ENCODE measurements around the gene CTNNA1.
A peak's percentile ranks its signal among the peaks of the same experiment; 100 is the strongest.

CTNNA1 gene

GRCh38 chr5:138938526-138938925 lies 185.3 kb downstream of the CTNNA1 start:
- no peak for DNase-seq (ENCODE audit: insufficient read length)
- FAIRE-seq = peak; percentile 36
- TF ChIP-seq TAF1 (IDR thresholded peaks at IDR 0.05; ENCODE audit: borderline replicate concordance, low read depth, low read length) = no peak
- TF ChIP-seq POLR2AphosphoS5 (IDR thresholded peaks at IDR 0.05; ENCODE audit: low read depth, low read length) = no peak
- no peak for TF ChIP-seq POLR2A (IDR thresholded peaks at IDR 0.05; ENCODE audit: low read depth, low read length)

DNA sequence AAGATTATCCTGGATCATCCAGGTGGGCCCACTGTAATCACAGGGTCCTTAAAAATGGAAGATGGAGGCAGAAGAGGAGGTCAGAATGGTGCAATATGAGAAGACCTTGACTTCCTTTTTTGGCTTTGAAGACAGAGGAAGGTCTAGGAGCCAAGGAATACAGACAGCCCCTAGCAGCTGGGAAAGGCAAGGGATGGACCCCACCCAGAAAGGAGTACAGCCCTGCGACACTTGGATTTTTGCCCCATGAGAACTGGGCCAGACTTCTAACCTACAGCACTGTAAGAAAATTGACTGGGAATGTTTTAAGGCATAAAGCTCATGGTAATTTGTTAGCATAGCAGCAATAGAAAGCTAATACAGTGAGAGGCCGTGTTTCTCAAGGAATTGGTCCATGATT lies 188.8 kb downstream of the CTNNA1 start:
- TF ChIP-seq POLR2AphosphoS5 (IDR thresholded peaks at IDR 0.05; ENCODE audit: low read depth, low read length) (no peak), TAF1 (IDR thresholded peaks at IDR 0.05; ENCODE audit: borderline replicate concordance, low read depth, low read length) (no peak), POLR2A (IDR thresholded peaks at IDR 0.05; ENCODE audit: low read depth, low read length) (no peak)
- FAIRE-seq = no peak
- DNase-seq (ENCODE audit: insufficient read length) = no peak

DNA sequence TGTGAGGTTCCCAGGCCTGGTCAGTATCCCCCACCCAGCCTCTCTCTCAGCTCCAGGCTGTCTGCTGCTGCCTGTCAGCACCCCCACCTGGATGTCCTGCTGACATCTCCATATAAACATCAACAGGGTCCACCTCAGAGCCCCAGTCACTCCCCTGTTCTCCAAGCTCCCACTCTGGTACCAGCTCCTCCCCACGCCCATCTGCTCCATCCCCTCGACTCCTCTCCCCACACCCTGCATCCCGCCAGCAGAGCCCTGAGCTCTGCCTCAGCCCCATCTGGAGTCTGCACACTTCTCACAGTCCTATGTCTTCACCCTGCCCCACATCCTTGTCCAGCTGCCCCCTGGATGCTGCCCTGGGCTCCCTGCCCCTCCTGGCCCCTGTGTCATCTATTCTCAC lies 189.6 kb downstream of the CTNNA1 start:
- FAIRE-seq (no peak), DNase-seq (ENCODE audit: insufficient read length) (no peak)
- no peak for TF ChIP-seq TAF1 (IDR thresholded peaks at IDR 0.05; ENCODE audit: borderline replicate concordance, low read depth, low read length)
- no peak for TF ChIP-seq POLR2A (IDR thresholded peaks at IDR 0.05; ENCODE audit: low read depth, low read length)
- TF ChIP-seq POLR2AphosphoS5 (IDR thresholded peaks at IDR 0.05; ENCODE audit: low read depth, low read length) = no peak

DNA sequence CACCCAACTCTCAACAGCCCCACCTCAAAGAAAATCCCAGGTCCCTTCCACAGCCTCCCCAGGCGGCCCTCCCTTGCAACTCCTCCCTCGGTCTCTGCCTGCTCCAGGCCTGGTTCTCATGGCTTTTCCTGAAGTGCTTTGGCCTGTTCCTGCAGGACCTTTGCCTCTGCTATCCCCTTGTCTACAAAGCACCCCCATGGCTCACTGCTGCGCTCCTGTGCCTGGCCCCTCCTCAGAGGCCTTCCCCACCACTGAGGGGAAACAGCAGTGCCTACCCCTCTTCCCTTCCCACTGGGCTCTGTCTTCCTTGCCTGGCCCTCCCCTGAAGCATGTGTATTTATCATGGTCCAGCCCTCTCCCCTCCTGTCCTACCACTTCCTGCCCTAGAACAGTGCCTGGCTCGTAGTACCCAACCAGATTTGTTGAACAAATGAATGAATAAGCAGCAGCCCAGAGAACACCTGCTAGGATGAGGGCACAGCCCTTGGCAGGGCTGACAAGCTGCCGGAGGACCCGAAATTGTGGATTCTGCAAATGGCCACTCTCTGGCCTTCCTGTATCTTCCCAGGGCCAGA lies 190.5 kb downstream of the CTNNA1 start:
- TF ChIP-seq POLR2A (IDR thresholded peaks at IDR 0.05; ENCODE audit: low read depth, low read length) (no peak), POLR2AphosphoS5 (IDR thresholded peaks at IDR 0.05; ENCODE audit: low read depth, low read length) (no peak), TAF1 (IDR thresholded peaks at IDR 0.05; ENCODE audit: borderline replicate concordance, low read depth, low read length) (no peak)
- FAIRE-seq = no peak

DNA sequence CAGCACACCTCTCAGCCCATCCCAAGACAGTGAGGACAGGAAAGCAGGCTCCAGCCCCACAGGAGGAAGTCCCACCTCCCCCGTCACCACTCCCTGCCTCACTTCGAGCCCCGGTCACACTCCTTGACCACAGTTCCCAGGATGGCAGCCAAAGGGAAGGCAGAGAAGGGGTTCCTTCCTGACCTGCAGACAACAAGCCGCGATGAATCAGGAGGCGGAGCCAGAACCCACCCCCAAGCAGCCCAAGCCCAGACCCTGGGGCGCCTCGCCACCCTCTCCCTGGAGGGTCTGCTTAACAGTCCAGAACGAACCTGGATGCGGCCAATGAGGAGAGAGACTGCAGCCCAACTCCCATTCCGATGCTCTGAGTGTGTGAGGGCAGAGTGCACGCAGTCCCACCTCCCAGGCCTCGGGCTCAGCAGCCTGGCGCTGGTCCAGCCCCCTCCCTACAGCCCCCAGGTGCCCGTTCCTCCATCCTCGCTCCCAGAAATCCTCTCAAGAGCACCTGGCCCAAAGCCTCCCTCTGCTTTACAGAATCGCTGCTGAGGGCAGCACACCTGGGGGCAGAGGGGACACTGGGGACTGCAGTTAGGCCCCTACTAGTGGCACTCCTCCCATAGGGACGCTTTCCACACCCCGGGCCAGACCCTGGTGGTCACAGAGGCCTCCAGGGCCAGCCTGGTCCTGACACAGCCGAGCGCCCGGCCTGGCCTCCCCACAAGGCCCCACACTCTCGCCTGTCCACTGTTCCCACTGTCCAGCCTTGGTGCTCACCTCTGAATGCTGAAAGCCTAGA lies 191.5 kb downstream of the CTNNA1 start:
- no peak for FAIRE-seq
- no peak for TF ChIP-seq TAF1 (IDR thresholded peaks at IDR 0.05; ENCODE audit: borderline replicate concordance, low read depth, low read length)
- TF ChIP-seq POLR2A (IDR thresholded peaks at IDR 0.05; ENCODE audit: low read depth, low read length) = no peak
- no peak for TF ChIP-seq POLR2AphosphoS5 (IDR thresholded peaks at IDR 0.05; ENCODE audit: low read depth, low read length)
- DNase-seq (ENCODE audit: insufficient read length) = no peak

More for the DNA sequence above, 190.5 kb downstream of the CTNNA1 start:
- DNase-seq (ENCODE audit: insufficient read length) = no peak

DNA sequence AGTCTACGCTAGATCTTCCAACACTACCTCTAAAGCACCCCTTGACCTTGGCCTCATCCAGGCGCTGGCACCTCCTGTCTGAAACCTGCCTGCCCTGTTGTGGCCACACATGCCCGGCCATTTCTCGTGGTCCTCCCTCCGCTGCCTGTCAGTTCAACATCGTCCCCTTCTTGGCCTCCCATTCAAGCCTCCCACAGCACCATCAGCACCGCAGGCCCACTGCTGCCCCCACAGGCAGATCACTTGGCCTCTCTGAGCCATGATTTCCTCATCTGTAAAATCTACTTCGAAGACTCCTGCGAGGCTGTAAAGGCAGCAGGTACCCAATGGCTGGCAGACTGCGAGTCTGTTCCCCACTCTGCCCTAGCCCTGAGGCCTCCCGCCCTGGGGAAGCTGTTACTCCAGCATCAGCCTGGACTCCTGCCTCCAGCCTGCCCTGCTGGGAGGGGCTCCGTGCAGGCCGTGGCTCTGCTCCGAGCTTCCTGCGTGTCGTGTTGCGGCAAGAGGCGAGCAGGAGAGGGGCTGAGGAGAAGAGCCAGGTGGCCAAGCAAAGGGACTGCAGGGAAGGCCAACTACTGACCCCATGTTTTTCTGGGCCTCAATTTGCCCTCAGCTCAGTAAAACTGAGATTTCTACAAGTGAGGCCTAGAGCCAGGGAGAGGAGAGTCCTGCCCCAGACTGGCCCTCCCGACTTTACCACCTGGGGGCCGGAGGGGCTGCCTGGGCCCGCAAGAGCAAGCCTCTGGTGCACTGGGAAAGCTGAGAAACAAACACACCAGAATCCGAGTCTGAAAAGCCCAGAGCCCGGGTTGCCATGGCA lies 192.4 kb downstream of the CTNNA1 start:
- TF ChIP-seq POLR2AphosphoS5 (IDR thresholded peaks at IDR 0.05; ENCODE audit: low read depth, low read length) (no peak), TAF1 (IDR thresholded peaks at IDR 0.05; ENCODE audit: borderline replicate concordance, low read depth, low read length) (no peak), POLR2A (IDR thresholded peaks at IDR 0.05; ENCODE audit: low read depth, low read length) (no peak)
- FAIRE-seq (no peak), DNase-seq (ENCODE audit: insufficient read length) (no peak)

GRCh38 chr5:138946241-138946623 lies 193.0 kb downstream of the CTNNA1 start:
- DNase-seq (ENCODE audit: insufficient read length) (no peak), FAIRE-seq (no peak)
- no peak for TF ChIP-seq POLR2AphosphoS5 (IDR thresholded peaks at IDR 0.05; ENCODE audit: low read depth, low read length)

DNA sequence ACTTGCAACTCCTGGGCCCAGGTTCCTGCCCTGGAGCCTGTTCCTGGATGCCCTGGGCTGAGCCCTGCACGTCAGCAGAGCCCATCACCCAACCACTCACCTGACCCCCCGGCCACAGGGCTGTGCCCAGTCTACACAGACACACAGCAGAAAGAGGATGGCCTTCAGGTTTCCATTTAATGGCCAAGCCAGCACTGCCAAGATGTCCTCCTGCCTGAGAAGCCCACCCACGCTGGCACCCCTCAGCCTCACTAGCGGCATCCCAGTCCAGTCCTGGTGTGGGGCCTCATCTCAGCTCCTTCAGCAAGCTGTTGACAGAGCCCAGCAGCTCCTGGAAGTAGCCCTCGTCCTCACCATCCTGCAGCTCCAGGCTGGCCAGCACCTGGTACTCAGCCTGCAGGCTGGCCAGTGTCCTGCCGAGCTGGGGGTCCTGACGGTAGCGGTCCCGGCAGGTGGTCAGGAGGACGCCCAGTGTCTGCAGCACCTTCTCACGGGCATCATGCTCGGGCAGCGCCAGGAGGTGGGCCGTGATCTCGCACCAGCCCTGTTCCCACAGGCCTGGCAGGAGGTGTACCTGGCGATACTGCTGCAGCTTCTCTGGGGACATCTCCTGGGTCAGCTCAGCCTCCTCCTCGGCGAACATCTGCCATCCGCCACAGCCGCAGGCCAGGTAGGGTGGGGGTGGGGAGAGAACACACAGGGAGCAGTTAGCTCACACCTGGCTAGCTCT lies 193.8 kb downstream of the CTNNA1 start:
- DNase-seq (ENCODE audit: insufficient read length) (no peak), FAIRE-seq (no peak)
- TF ChIP-seq POLR2A (IDR thresholded peaks at IDR 0.05; ENCODE audit: low read depth, low read length) (no peak), TAF1 (IDR thresholded peaks at IDR 0.05; ENCODE audit: borderline replicate concordance, low read depth, low read length) (no peak), POLR2AphosphoS5 (IDR thresholded peaks at IDR 0.05; ENCODE audit: low read depth, low read length) (no peak)

GRCh38 chr5:138947780-138948179 lies 194.6 kb downstream of the CTNNA1 start:
- no peak for FAIRE-seq
- no peak for DNase-seq (ENCODE audit: insufficient read length)
- TF ChIP-seq TAF1 (IDR thresholded peaks at IDR 0.05; ENCODE audit: borderline replicate concordance, low read depth, low read length) (no peak), POLR2A (IDR thresholded peaks at IDR 0.05; ENCODE audit: low read depth, low read length) (no peak), POLR2AphosphoS5 (IDR thresholded peaks at IDR 0.05; ENCODE audit: low read depth, low read length) (no peak)

DNA sequence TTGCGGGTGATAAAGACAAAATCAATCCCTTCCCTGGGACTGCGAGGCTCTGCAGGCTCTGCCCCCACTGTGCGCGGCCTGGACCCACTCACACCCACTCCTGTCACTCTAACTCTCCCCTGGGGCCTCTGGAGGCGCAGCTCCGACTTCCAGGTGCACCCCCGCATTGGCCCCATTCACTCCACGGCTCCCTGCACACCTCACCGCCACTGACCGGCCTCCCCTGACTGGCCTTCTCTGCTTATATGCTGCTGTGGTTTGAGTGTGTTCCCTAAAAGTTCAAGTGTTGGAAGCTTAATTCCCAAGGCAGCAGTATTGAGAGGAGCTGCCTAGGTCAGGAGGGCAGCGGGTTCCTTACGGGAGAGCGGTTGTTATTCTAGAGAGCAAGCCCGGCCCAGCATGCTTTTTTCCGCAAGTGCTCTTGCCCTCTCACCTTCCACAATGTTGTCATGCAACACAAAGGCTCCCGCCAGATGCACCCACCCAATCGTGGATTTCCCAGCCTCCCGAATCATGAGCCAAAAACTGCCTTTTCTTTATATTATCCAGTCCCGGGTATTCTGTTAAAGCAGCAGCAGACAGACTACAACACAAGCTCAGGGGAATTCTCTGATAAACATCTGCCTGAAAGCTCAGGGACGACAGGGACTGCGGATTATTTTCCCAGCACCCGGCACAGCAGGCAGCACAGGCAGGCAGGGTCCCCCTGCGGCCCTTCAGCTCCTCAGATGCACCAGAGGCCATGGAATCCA lies 195.4 kb downstream of the CTNNA1 start:
- FAIRE-seq (no peak), DNase-seq (ENCODE audit: insufficient read length) (no peak)
- TF ChIP-seq POLR2A (IDR thresholded peaks at IDR 0.05; ENCODE audit: low read depth, low read length) (no peak), POLR2AphosphoS5 (IDR thresholded peaks at IDR 0.05; ENCODE audit: low read depth, low read length) (no peak), TAF1 (IDR thresholded peaks at IDR 0.05; ENCODE audit: borderline replicate concordance, low read depth, low read length) (no peak)

- FAIRE-seq (no peak), DNase-seq (ENCODE audit: insufficient read length) (no peak)
- TF ChIP-seq POLR2AphosphoS5 (IDR thresholded peaks at IDR 0.05; ENCODE audit: low read depth, low read length) = no peak
- no peak for TF ChIP-seq TAF1 (IDR thresholded peaks at IDR 0.05; ENCODE audit: borderline replicate concordance, low read depth, low read length)
- TF ChIP-seq POLR2A (IDR thresholded peaks at IDR 0.05; ENCODE audit: low read depth, low read length) = no peak
Observed at GRCh38 chr5:138949223-138949574, 196.0 kb downstream of the CTNNA1 start.

Data from GM12892 (cell line).